K562 (cell line): ENCODE measurements around the gene ZMIZ1. TPM values are rescaled to one million over a fixed set of nuclear protein-coding genes. Genes with fewer than 3 reads are reported as not detected.
A peak's percentile ranks its signal among the peaks of the same experiment; 100 is the strongest.

Experiments
- ATAC-seq: fragments of 200-7000 bp; cut with Tn5 transposase; 3 replicates; pipeline ENCODE4 v1.9.1; 2020; ENCODE audit warnings: moderate library complexity
- BruUV-seq: library from RNA; stranded (reverse); fragments of 400-500 nt; replicated peaks from 2 replicates; lab custom pipeline; 2021; lab: Mats Ljungman, UMichigan
- CTCF ChIA-PET: fragments of 300-600 bp; formaldehyde crosslinking; extraction: SDS; loops from one replicate; lab custom pipeline; 2021; ENCODE audit warnings: low intra/inter-chr PET ratio; lab: Yijun Ruan, JAX
- POLR2A ChIA-PET: fragments of 300-600, 350-650 bp; sonication (Branson Sonifier 250); formaldehyde crosslinking; extraction: SDS; loops from one replicate; lab custom pipeline; 2021; ENCODE audit warnings: antibody characterized with exemption, inconsistent platforms; lab: Yijun Ruan, JAX
- DNase-seq, 4 experiments: peaks; one replicate each; pipeline versions ENCODE4 v3.0.0 to v3.0.0-alpha.2; 2011 to 2018; ENCODE audit warnings: low spot score in 3 of 4, mixed read lengths in 3 of 4; ENCODE audit errors: extremely low read depth in 1 of 4
- FAIRE-seq: peaks from 2 replicates; lab custom pipeline; 2011; peaks lifted over from hg19 to GRCh38; lab: Jason Lieb, UNC
- H2AFZ ChIP-seq: 2 replicates; pipeline ENCODE4 v1.6.0; 2011; ENCODE audit warnings: low read depth, low read length, control low read depth, inconsistent platforms
- H3K27ac ChIP-seq: fragments of 200-600 bp; 3 replicates; pipeline ENCODE4 v1.8.0; 2011; ENCODE audit warnings: low read depth, mild to moderate bottlenecking, control low read depth, inconsistent platforms, low read length, moderate library complexity, mixed read lengths; ENCODE audit errors: extremely low read depth
- H3K27me3 ChIP-seq, 2 experiments: fragments of 300-600 bp in 1 of 2; 2 replicates in 1 of 2; 3 replicates in 1 of 2; pipeline versions ENCODE4 v1.6.0 to v1.8.0; 2011; ENCODE audit warnings: inconsistent platforms in 2 of 2, low read length in 2 of 2, mild to moderate bottlenecking in 1 of 2, mixed read lengths in 1 of 2, moderate library complexity in 1 of 2; ENCODE audit not compliant: control insufficient read depth in 2 of 2, insufficient read depth in 2 of 2
- H3K36me3 ChIP-seq: fragments of 300-600 bp; 3 replicates; pipeline ENCODE4 v1.8.0; 2011; ENCODE audit warnings: mild to moderate bottlenecking, low read length, inconsistent platforms; ENCODE audit not compliant: control insufficient read depth, insufficient read depth
- H3K4me1 ChIP-seq, 2 experiments: fragments of 200-600 bp in 1 of 2; replicated peaks in 1 of 2; 2 replicates in 1 of 2; 3 replicates in 1 of 2; pipeline versions ENCODE4 v1.5.1 to v1.8.0; 2011; ENCODE audit warnings: inconsistent platforms in 2 of 2, low read length in 2 of 2, mild to moderate bottlenecking in 1 of 2, mixed read lengths in 1 of 2, moderate library complexity in 1 of 2; ENCODE audit not compliant: control insufficient read depth in 2 of 2, insufficient read depth in 2 of 2
- H3K4me2 ChIP-seq: 2 replicates; pipeline ENCODE4 v1.6.1; 2011; ENCODE audit warnings: low read length, control low read depth, inconsistent platforms, mixed read lengths; ENCODE audit not compliant: insufficient read depth
- H3K4me3 ChIP-seq: fragments of 200-600 bp; sonication (generic), shearing (Covaris generic); 2 replicates; pipeline ENCODE4 v1.5.1; 2016; ENCODE audit warnings: control low read depth, inconsistent platforms
- H3K79me2 ChIP-seq: fragments of 200-600 bp; 3 replicates; pipeline ENCODE4 v1.8.0; 2011; ENCODE audit warnings: low read length, inconsistent platforms; ENCODE audit not compliant: control insufficient read depth, insufficient read depth
- H3K9ac ChIP-seq, 2 experiments: 2 replicates each; pipeline versions ENCODE4 v1.6.0 to v1.6.1; 2011; ENCODE audit warnings: low read depth in 2 of 2, low read length in 2 of 2, control low read depth in 1 of 2, inconsistent platforms in 1 of 2, mild to moderate bottlenecking in 1 of 2, mixed read lengths in 1 of 2; ENCODE audit not compliant: insufficient read depth in 1 of 2
- H3K9me1 ChIP-seq: one replicate; pipeline ENCODE4 v1.6.0; 2011; ENCODE audit warnings: inconsistent platforms, mild to moderate bottlenecking, low read length, moderate library complexity; ENCODE audit not compliant: control insufficient read depth, insufficient read depth
- H3K9me3 ChIP-seq: replicated peaks from 2 replicates; pipeline ENCODE4 v1.5.1; 2011; ENCODE audit warnings: low read depth, low read length, inconsistent platforms; ENCODE audit not compliant: control insufficient read depth, insufficient read depth
- H4K20me1 ChIP-seq: replicated peaks from 2 replicates; pipeline ENCODE4 v1.6.1; 2011; ENCODE audit warnings: low read length, inconsistent platforms, mixed read lengths; ENCODE audit not compliant: control insufficient read depth, insufficient read depth
- FOS ChIP-seq: IDR thresholded peaks from 3 replicates; pipeline ENCODE4 v1.6.1; 2011; ENCODE audit not compliant: insufficient read length; ENCODE audit errors: extremely low read depth
- JUNB ChIP-seq: fragments of 450-650 bp; formaldehyde crosslinking; conservative IDR thresholded peaks from 2 replicates; pipeline ENCODE4 v1.4.0; 2020; ENCODE audit warnings: mild to moderate bottlenecking
- MLLT1 ChIP-seq, 2 experiments: fragments of 450-650 bp; IDR thresholded peaks; 2 replicates each; pipeline ENCODE4 v1.6.1; 2016
- OTX1 ChIP-seq: fragments of 450-650 bp; formaldehyde crosslinking; IDR thresholded peaks from 2 replicates; pipeline ENCODE4 v1.4.0; 2022; ENCODE audit warnings: mild to moderate bottlenecking
- RREB1 ChIP-seq: fragments of 250-450 bp; sonication (Bioruptor Pico); IDR thresholded peaks from 2 replicates; pipeline ENCODE4 v1.4.0; 2020
- VEZF1 ChIP-seq: fragments of 200-800 bp; sonication (Bioruptor generic); IDR thresholded peaks from 2 replicates; pipeline ENCODE4 v1.6.1; 2017; ENCODE audit warnings: missing genetic modification characterization, missing compliant biosample characterization
- ZNF609 ChIP-seq: sonication (generic); formaldehyde crosslinking; IDR thresholded peaks from 2 replicates; pipeline ENCODE4 v1.8.1; 2023; ENCODE audit warnings: missing genetic modification reagents, mild to moderate bottlenecking, borderline replicate concordance
- WGBS: fragments of 100-300 bp; shearing (Covaris generic); methylation state at CpG from one replicate; pipeline ENCODE4 v1.1.6; 2016; ENCODE audit warnings: low coverage, mixed read lengths; ENCODE audit not compliant: insufficient coverage; ENCODE audit errors: missing lambda C conversion rate; 5-methylcytosine and 5-hydroxymethylcytosine counted together
- in situ Hi-C: fragments of 300-500 bp; cut with MboI; formaldehyde crosslinking; loops from 4 replicates; pipeline ENCODE4 v1.15.0; 2018; ENCODE audit warnings: inconsistent platforms, mixed read lengths
- intact Hi-C: fragments of 100-400 bp; cut with micrococcal nuclease; formaldehyde crosslinking; loops from 2 replicates; pipeline ENCODE4 v1.14.2; 2022
- polyA plus RNA-seq, 8 experiments: library from polyadenylated mRNA; depleted of rRNA in 4 of 8; stranded (reverse) in 5 of 8; unstranded in 3 of 8; fragments of >200 nt; fragmentation: Nextera tagmentation in 2 of 8; fragmentation: Illumina TruSeq in 1 of 8; extraction: Ambion mirVana in 2 of 8; extraction: Trizol in 1 of 8; gene quantifications; 2 replicates each; pipeline versions ENCODE4 v1.2.1 to v1.2.3, GENCODE V29; 2011 to 2014; ENCODE audit warnings: inconsistent platforms in 1 of 8, missing spikeins in 1 of 8
- total RNA-seq, 7 experiments: library from RNA; depleted of rRNA in 6 of 7; stranded (reverse); fragments of >200 nt in 6 of 7; fragmentation: Illumina TruSeq in 2 of 7; extraction: Trizol in 2 of 7; gene quantifications; 2 replicates each; pipeline versions ENCODE4 v1.2.1 to v1.2.3, GENCODE V29; 2011 to 2021; ENCODE audit warnings: low replicate concordance in 1 of 7

ZMIZ1 gene
- total and polyA plus RNA-seq, 9 of the 15 experiments (the other 6 are each of a cell fraction or from before 2014, with no cell fraction given): 1.0 to 37.3 (median 4.3) TPM

- Histone ChIP-seq H3K4me3 (no peak overlapping the region), H2AFZ (no peak overlapping the region), H3K4me1 (peaks cover 0 to 22% of the 10 kb centered on the region in 2 experiments; a peak in 4 of 5 replicates), H3K4me2 (no peak overlapping the region), H3K9me1 (peaks cover 9% of the 10 kb centered on the region), H3K27ac (no peak overlapping the region), H3K9me3 (no peaks in the 10 kb centered on the region), H3K9ac (peak overlapping the region in 1 of 2 experiments; percentile 37; a peak in 2 of 4 replicates), H3K36me3 (peaks cover 38% of the 10 kb centered on the region; the same call in 2 of the 3 replicates), H4K20me1 (peaks cover 26% of the 10 kb centered on the region), H3K27me3 (no peaks in the 10 kb centered on the region), H3K79me2 (no peaks in the 10 kb centered on the region)
- in situ Hi-C loops (no loop called here), intact Hi-C loops (no loop called here)
- CTCF ChIA-PET: no interaction called here
- FAIRE-seq (no peak), DNase-seq (no peak), ATAC-seq (no peak)
- POLR2A ChIA-PET: interaction anchor here (0.6 kb wide), 2 partner anchors 843 to 1166 kb away, joined by 3 read pairs; no protein-coding TSS in a partner anchor
- WGBS: 77% methylated on average over 7 of the region's 7 CpGs
- BruUV-seq: no TSS peak
- no peak for TF ChIP-seq RREB1 (CRISPR knock-in tag)
- no peak for TF ChIP-seq ZNF609 (CRISPR knock-in tag)
- no peak for TF ChIP-seq FOS
- no peak for TF ChIP-seq OTX1 (CRISPR knock-in tag)
- no peak for TF ChIP-seq MLLT1 (IDR thresholded peaks at IDR 0.05)
- 0 out of 2 replicates have a peak, but pooled peaks have one; percentile 2 for TF ChIP-seq JUNB (CRISPR knock-in tag)
- no peak for TF ChIP-seq VEZF1
Observed at GRCh38 chr10:79200346-79200745, 131.6 kb downstream of the ZMIZ1 start.
